ENCODE measurements around the gene RASSF4. TPM values are rescaled to one million over a fixed set of nuclear protein-coding genes. Genes with fewer than 3 reads are reported as not detected.
A peak's percentile ranks its signal among the peaks of the same experiment; 100 is the strongest.

The RASSF4 gene
- total and polyA plus RNA-seq, 12 donors, result 41.2 to 120 (median 79.9) TPM

DNA sequence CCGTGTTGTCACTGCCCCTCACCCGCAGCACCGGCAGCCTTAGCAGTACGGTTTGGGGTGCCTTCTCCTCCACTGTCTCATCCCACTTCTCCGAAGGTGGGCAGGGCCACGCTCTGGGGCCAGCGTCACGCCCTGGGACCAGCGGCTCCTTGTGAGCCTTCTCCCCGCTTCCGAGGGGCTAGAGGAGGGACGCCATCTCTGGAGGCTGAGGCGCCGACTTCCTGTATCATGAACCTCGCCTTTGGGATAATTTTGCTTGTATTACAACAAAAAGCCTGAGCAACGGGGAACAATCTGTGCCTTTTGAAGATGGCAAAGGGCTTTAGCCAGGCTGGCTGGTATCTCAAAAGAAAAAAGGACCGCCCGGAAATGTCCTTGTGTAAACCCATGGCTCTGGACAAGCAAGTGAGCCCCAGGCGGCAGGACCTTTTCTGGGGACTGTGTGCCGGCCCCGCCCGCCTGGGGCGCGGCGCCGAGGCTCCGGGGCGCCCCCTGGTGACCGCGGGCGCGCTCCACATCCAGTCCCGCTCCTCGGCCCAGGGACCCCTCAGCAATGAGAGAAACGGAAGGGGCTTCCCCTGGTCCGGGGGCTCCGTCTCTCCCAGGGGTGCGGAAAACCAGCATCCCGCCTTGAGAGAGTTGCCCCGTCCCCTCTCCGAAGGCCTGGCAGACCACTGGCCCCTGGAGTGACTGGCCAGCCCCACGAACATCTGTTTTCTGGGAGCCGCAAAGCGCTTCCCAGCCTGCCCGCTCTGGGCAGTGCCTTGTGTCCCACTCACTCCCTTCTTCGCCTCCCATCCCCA lies 15.2 kb downstream of the RASSF4 start:
- Histone ChIP-seq H3K9me3 (no peaks in the 10 kb centered on the region), H3K36me3 (peaks cover 0 to 64% (median 21%) of the 10 kb centered on the region in 9 donors), H3K27ac (peak overlapping the region; percentile 42 to 97 (median 91)), H3K4me3 (peak overlapping the region in 8 of 10 donors; percentile 16 to 87 (median 74)), H3K27me3 (no peaks in the 10 kb centered on the region), H3K4me1 (peaks cover 35 to 87% (median 70%) of the 10 kb centered on the region in 9 donors)
- ATAC-seq, result peak; percentile 65 to 80 (median 76)
- TF ChIP-seq, protein P1, sequence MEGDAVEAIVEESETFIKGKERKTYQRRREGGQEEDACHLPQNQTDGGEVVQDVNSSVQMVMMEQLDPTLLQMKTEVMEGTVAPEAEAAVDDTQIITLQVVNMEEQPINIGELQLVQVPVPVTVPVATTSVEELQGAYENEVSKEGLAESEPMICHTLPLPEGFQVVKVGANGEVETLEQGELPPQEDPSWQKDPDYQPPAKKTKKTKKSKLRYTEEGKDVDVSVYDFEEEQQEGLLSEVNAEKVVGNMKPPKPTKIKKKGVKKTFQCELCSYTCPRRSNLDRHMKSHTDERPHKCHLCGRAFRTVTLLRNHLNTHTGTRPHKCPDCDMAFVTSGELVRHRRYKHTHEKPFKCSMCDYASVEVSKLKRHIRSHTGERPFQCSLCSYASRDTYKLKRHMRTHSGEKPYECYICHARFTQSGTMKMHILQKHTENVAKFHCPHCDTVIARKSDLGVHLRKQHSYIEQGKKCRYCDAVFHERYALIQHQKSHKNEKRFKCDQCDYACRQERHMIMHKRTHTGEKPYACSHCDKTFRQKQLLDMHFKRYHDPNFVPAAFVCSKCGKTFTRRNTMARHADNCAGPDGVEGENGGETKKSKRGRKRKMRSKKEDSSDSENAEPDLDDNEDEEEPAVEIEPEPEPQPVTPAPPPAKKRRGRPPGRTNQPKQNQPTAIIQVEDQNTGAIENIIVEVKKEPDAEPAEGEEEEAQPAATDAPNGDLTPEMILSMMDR (IDR thresholded peaks at IDR 0.05), result peak; percentile 95 to 100 (median 98)
- intact Hi-C loops (cut with DNase I), result loop anchor here (1.0 to 10.0 kb wide), 7 partner anchors 14 to 100 kb away; no protein-coding TSS in a partner anchor
- DNase-seq, result peak; percentile 69 to 76
- 8 to 10% methylated on average over 46 of the region's 46 CpGs for WGBS, 2 donors

DNA sequence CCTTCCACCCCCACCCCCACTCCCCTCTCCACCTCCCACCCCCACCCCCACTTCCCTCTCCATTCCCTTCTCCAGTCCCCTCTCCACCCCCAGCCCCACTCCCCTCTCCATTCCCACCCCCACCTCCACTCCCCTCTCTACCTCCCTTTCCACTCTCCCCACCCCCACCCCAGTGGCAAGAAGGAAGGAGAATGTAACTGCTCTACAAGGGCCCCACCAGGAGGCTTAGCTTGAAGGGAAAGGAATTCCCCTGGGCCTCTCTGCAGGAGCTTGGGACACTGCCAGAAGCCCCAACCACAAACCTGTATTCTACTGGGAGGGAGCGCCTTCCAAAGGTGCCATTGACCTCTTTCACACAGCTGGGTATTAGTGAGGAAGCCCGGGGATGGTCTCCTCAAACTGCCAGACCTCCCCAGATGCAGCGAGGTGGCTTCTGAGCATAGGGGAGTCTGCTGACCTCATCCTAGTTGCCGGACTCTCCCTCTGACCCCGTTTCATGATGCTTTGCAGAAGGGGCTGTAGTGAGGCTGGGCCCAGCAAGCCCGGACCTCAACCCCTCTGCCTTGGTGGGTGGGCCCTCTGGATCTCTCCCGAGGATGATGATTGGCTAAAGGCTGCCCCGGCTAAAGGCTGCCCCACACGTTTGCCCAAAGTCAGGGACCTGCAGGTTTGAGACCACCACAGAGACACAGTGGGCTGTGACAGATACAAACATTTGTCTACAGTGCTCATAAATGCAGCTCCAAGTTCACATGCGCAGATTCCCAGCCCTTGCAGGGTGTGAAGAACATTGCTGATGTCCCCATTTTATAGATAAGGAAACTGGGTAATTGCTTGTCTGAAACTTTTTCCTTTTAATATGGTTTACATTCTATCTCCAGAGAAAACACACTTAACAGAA lies 16.1 kb downstream of the RASSF4 start:
- intact Hi-C loops (cut with DNase I), result loop anchor here in 7 of 10 donors (1.0 to 10.0 kb wide), 6 partner anchors 15 to 101 kb away; no protein-coding TSS in a partner anchor
- peak overlapping the region in 9 of 10 donors; percentile 65 to 87 (median 75) for H3K4me3 ChIP-seq
- no peak for DNase-seq
- TF ChIP-seq, protein P1 (IDR thresholded peaks at IDR 0.05), result no peak
- no peaks in the 10 kb centered on the region for H3K27me3 ChIP-seq
- ATAC-seq, result peak in 1 of 8 donors; percentile 5
- H3K9me3 ChIP-seq, result no peaks in the 10 kb centered on the region
- H3K4me1 ChIP-seq, result peaks cover 43 to 90% (median 75%) of the 10 kb centered on the region in 9 donors
- 22 to 23% methylated on average over 10 of the region's 10 CpGs for WGBS, 2 donors
- H3K36me3 ChIP-seq, result peaks cover 0 to 55% (median 21%) of the 10 kb centered on the region in 9 donors
- H3K27ac ChIP-seq, result peak overlapping the region; percentile 83 to 97 (median 92)

- Histone ChIP-seq H3K27ac (peak overlapping the region; percentile 83 to 97 (median 92)), H3K36me3 (peaks cover 0 to 46% (median 18%) of the 10 kb centered on the region in 9 donors), H3K9me3 (no peaks in the 10 kb centered on the region), H3K4me3 (peak overlapping the region; percentile 39 to 87 (median 74)), H3K27me3 (no peaks in the 10 kb centered on the region), H3K4me1 (peaks cover 51 to 98% (median 84%) of the 10 kb centered on the region in 9 donors)
- DNase-seq (no peak), ATAC-seq (no peak)
- intact Hi-C loops (cut with DNase I), result loop anchor here in 2 of 10 donors (5.0 to 10.0 kb wide), 2 partner anchors 44 to 102 kb away; no protein-coding TSS in a partner anchor
- 42 to 53% methylated on average over 9 of the region's 9 CpGs for WGBS, 2 donors
- TF ChIP-seq, protein P1 (IDR thresholded peaks at IDR 0.05), result no peak
Measured at GRCh38 chr10:44976352-44977198, 17.0 kb downstream of the RASSF4 start.

Data from heart right ventricle (tissue), 16 donors.